Measurements from ENCODE around the gene LARP4B. TPM values are rescaled to one million over a fixed set of nuclear protein-coding genes. Genes with fewer than 3 reads are reported as not detected.

Gene LARP4B
- total and polyA plus RNA-seq, 2 of the 13 experiments (the other 11 are each of a cell fraction or from before 2014, with no cell fraction given), result 19.5 to 30.2 TPM

GRCh38 chr10:871951-872403 lies 59.5 kb downstream of the LARP4B start:
- Histone ChIP-seq H3K4me1 (ENCODE audit: insufficient read depth, low read length) (peaks cover 5% of the 10 kb centered on the region), H3K36me3 (replicated peaks in 1 of 2; ENCODE audit: control insufficient read depth in 1 of 2, insufficient read depth in 2 of 2, low read length in 2 of 2) (peaks cover 18 to 70% of the 10 kb centered on the region in 2 experiments), H3K9me3 (ENCODE audit: low read length) (no peaks in the 10 kb centered on the region), H3K4me2 (ENCODE audit: low read depth, low read length) (no peak overlapping the region), H4K20me1 (ENCODE audit: insufficient read depth, low read length) (no peaks in the 10 kb centered on the region; the same call in 1 of the 2 replicates), H3K27me3 (ENCODE audit: control insufficient read depth in 1 of 2, insufficient read depth in 2 of 2, low read length in 2 of 2) (no peaks in the 10 kb centered on the region), H3K4me3 (replicated peaks in 1 of 3; ENCODE audit: insufficient read depth in 1 of 3, low read depth in 2 of 3, low read length in 3 of 3) (no peak overlapping the region), H3K9ac (ENCODE audit: insufficient read depth, low read depth, low read length) (no peak overlapping the region), H2AFZ (ENCODE audit: low read length) (no peak overlapping the region), H3K27ac (ENCODE audit: extremely low read length, insufficient read depth, low read length) (no peak overlapping the region), H3K79me2 (ENCODE audit: insufficient read depth, low read length) (peaks cover 20% of the 10 kb centered on the region)
- no peak for ATAC-seq
- in situ Hi-C loops (cut with HindIII; ENCODE audit: extremely low pct_ligation_motif_present, low pct_unique_long_range_greater_than_20kb), result no loop called here
- CTCF ChIA-PET (ENCODE audit: low intra/inter-chr PET ratio, low total read pairs), result no interaction called here
- no TSS peak for BruUV-seq (replicated peaks)
- DNase-seq (ENCODE audit: low spot score), result no peak
- intact Hi-C loops (cut with micrococcal nuclease; ENCODE audit: unreplicated experiment), result no loop called here
- POLR2A ChIA-PET, result no interaction called here
- 97% methylated on average over 12 of the region's 12 CpGs for WGBS (ENCODE audit: low lambda C conversion rate)
- no peak for FAIRE-seq
- TF ChIP-seq ZNF451 (CRISPR knock-in tag; IDR thresholded peaks at IDR 0.05) (no peak), ZNF513 (CRISPR knock-in tag; conservative IDR thresholded peaks at IDR 0.05) (no peak), IKZF1 (IDR thresholded peaks at IDR 0.05) (no peak), EED (CRISPR knock-in tag; IDR thresholded peaks at IDR 0.05) (no peak), FOXP4 (CRISPR knock-in tag; IDR thresholded peaks at IDR 0.05) (no peak), SIN3B (IDR thresholded peaks at IDR 0.05; ENCODE audit: low read length) (no peak), ZMAT3 (CRISPR knock-in tag; conservative IDR thresholded peaks at IDR 0.05) (no peak), ZNF383 (CRISPR knock-in tag; IDR thresholded peaks at IDR 0.05; ENCODE audit: borderline replicate concordance) (no peak), KDM1A (CRISPR knock-in tag; IDR thresholded peaks at IDR 0.05) (no peak)
- TF ChIP-seq, protein P1, sequence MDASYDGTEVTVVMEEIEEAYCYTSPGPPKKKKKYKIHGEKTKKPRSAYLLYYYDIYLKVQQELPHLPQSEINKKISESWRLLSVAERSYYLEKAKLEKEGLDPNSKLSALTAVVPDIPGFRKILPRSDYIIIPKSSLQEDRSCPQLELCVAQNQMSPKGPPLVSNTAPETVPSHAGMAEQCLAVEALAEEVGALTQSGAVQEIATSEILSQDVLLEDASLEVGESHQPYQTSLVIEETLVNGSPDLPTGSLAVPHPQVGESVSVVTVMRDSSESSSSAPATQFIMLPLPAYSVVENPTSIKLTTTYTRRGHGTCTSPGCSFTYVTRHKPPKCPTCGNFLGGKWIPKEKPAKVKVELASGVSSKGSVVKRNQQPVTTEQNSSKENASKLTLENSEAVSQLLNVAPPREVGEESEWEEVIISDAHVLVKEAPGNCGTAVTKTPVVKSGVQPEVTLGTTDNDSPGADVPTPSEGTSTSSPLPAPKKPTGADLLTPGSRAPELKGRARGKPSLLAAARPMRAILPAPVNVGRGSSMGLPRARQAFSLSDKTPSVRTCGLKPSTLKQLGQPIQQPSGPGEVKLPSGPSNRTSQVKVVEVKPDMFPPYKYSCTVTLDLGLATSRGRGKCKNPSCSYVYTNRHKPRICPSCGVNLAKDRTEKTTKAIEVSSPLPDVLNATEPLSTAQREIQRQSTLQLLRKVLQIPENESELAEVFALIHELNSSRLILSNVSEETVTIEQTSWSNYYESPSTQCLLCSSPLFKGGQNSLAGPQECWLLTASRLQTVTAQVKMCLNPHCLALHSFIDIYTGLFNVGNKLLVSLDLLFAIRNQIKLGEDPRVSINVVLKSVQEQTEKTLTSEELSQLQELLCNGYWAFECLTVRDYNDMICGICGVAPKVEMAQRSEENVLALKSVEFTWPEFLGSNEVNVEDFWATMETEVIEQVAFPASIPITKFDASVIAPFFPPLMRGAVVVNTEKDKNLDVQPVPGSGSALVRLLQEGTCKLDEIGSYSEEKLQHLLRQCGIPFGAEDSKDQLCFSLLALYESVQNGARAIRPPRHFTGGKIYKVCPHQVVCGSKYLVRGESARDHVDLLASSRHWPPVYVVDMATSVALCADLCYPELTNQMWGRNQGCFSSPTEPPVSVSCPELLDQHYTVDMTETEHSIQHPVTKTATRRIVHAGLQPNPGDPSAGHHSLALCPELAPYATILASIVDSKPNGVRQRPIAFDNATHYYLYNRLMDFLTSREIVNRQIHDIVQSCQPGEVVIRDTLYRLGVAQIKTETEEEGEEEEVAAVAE (CRISPR knock-in tag; IDR thresholded peaks at IDR 0.05; ENCODE audit: borderline replicate concordance), result no peak
